ENCODE results near the gene MACF1. TPM values are rescaled to one million over a fixed set of nuclear protein-coding genes. Genes with fewer than 3 reads are reported as not detected.
A peak's percentile ranks its signal among the peaks of the same experiment; 100 is the strongest.

Gene MACF1
- total and polyA plus RNA-seq, 2 of the 13 experiments (the other 11 are each of a cell fraction or from before 2014, with no cell fraction given) = 36.7 to 65.4 TPM

DNA sequence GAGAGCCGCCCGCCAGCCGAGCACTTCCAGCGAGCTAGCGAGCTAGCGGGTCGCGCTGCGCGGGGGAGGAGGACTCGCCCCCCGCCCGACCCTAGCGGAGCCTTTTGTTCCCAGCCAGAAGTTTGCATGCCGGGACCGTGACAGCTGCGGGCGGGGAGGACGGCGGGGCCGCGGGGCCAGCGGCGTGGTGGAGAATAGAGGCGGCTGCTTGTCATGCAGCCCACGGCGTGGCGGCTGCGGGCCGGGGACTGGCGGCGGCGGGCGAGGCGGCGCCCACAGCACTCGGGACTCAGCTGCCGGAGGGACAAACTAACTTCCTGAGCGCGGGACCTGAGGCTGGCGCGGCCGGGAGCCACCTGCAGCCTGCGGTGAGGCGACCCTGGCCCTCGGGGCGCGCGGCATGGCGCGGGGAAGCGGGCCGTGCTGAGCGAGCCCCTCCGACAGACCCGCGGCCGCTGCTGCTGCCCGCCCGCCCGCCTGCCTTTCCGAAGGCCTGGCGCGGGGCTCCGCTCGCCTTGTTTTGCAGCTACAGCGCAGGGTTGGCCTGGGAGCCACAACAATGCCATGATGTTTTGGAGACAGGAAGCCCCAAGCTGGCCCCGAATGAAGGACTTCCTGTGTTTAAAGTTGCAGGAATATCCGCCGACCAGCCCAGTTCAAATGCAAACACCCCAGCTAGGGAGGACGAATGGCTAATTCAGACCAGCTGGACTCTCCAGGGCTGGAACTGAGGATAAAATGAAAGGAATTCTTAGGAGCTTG lies 204.7 kb downstream of the MACF1 start (continued):
- TF ChIP-seq SMARCE1 (IDR thresholded peaks at IDR 0.05; ENCODE audit: borderline replicate concordance) = no peak
- TF ChIP-seq ASH2L (IDR thresholded peaks at IDR 0.05; ENCODE audit: insufficient read length, low read depth, low read length) = peak; percentile 56
- no peak for TF ChIP-seq ZBTB38 (CRISPR knock-in tag; IDR thresholded peaks at IDR 0.05)
- TF ChIP-seq ZNF33B (CRISPR knock-in tag; IDR thresholded peaks at IDR 0.05) = no peak
- TF ChIP-seq ZNF234 (CRISPR knock-in tag; conservative IDR thresholded peaks at IDR 0.05) = no peak
- TF ChIP-seq, protein P1, sequence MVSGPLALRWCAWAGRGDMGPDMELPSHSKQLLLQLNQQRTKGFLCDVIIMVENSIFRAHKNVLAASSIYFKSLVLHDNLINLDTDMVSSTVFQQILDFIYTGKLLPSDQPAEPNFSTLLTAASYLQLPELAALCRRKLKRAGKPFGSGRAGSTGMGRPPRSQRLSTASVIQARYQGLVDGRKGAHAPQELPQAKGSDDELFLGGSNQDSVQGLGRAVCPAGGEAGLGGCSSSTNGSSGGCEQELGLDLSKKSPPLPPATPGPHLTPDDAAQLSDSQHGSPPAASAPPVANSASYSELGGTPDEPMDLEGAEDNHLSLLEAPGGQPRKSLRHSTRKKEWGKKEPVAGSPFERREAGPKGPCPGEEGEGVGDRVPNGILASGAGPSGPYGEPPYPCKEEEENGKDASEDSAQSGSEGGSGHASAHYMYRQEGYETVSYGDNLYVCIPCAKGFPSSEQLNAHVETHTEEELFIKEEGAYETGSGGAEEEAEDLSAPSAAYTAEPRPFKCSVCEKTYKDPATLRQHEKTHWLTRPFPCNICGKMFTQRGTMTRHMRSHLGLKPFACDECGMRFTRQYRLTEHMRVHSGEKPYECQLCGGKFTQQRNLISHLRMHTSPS (CRISPR knock-in tag; IDR thresholded peaks at IDR 0.05; ENCODE audit: low read depth) = no peak
- TF ChIP-seq ZNF24 (IDR thresholded peaks at IDR 0.05) = no peak
- no peak for TF ChIP-seq ZNF337 (CRISPR knock-in tag; IDR thresholded peaks at IDR 0.05; ENCODE audit: borderline replicate concordance, low read depth)
- TF ChIP-seq, protein P2, sequence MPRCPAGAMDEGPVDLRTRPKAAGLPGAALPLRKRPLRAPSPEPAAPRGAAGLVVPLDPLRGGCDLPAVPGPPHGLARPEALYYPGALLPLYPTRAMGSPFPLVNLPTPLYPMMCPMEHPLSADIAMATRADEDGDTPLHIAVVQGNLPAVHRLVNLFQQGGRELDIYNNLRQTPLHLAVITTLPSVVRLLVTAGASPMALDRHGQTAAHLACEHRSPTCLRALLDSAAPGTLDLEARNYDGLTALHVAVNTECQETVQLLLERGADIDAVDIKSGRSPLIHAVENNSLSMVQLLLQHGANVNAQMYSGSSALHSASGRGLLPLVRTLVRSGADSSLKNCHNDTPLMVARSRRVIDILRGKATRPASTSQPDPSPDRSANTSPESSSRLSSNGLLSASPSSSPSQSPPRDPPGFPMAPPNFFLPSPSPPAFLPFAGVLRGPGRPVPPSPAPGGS (CRISPR knock-in tag; IDR thresholded peaks at IDR 0.05) = peak; percentile 82
- TF ChIP-seq, protein P3, sequence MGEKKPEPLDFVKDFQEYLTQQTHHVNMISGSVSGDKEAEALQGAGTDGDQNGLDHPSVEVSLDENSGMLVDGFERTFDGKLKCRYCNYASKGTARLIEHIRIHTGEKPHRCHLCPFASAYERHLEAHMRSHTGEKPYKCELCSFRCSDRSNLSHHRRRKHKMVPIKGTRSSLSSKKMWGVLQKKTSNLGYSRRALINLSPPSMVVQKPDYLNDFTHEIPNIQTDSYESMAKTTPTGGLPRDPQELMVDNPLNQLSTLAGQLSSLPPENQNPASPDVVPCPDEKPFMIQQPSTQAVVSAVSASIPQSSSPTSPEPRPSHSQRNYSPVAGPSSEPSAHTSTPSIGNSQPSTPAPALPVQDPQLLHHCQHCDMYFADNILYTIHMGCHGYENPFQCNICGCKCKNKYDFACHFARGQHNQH (CRISPR knock-in tag; IDR thresholded peaks at IDR 0.05) = no peak
- TF ChIP-seq, protein P4, sequence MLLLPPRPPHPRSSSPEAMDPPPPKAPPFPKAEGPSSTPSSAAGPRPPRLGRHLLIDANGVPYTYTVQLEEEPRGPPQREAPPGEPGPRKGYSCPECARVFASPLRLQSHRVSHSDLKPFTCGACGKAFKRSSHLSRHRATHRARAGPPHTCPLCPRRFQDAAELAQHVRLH (CRISPR knock-in tag; IDR thresholded peaks at IDR 0.05; ENCODE audit: borderline replicate concordance, low read depth) = no peak
- TF ChIP-seq FOXM1 (CRISPR knock-in tag; IDR thresholded peaks at IDR 0.05) = peak; percentile 29; the same call in 1 of the 2 replicates
- TF ChIP-seq, protein P5, sequence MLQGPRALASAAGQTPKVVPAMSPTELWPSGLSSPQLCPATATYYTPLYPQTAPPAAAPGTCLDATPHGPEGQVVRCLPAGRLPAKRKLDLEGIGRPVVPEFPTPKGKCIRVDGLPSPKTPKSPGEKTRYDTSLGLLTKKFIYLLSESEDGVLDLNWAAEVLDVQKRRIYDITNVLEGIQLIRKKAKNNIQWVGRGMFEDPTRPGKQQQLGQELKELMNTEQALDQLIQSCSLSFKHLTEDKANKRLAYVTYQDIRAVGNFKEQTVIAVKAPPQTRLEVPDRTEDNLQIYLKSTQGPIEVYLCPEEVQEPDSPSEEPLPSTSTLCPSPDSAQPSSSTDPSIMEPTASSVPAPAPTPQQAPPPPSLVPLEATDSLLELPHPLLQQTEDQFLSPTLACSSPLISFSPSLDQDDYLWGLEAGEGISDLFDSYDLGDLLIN (CRISPR knock-in tag; IDR thresholded peaks at IDR 0.05; ENCODE audit: borderline replicate concordance) = no peak
- no peak for TF ChIP-seq ZNF124 (CRISPR knock-in tag; IDR thresholded peaks at IDR 0.05)
- TF ChIP-seq IKZF1 (IDR thresholded peaks at IDR 0.05) = no peak
- no peak for TF ChIP-seq TRIM24 (CRISPR knock-in tag; IDR thresholded peaks at IDR 0.05)
- TF ChIP-seq ZNF660 (CRISPR knock-in tag; IDR thresholded peaks at IDR 0.05; ENCODE audit: borderline replicate concordance, low read depth) = no peak
- TF ChIP-seq ZNF138 (CRISPR knock-in tag; IDR thresholded peaks at IDR 0.05; ENCODE audit: low read depth) = no peak
- TF ChIP-seq FOXC1 (CRISPR knock-in tag; IDR thresholded peaks at IDR 0.05; ENCODE audit: borderline replicate concordance) = no peak
- no peak for TF ChIP-seq NR2C2 (CRISPR knock-in tag; IDR thresholded peaks at IDR 0.05; ENCODE audit: borderline replicate concordance)
- no peak; the same call in 1 of the 2 replicates for TF ChIP-seq KDM5A (IDR thresholded peaks at IDR 0.05; ENCODE audit: borderline replicate concordance, low read length)
- no peak for TF ChIP-seq TCF7L2 (IDR thresholded peaks at IDR 0.05; ENCODE audit: low read depth, low read length)
- no peak for TF ChIP-seq MTF1 (CRISPR knock-in tag; IDR thresholded peaks at IDR 0.05)

All from HepG2 (cell line).